KBM-7 (cell line): ENCODE data around the gene FGGY.

ENCODE experiments used
- DNase-seq: peaks from one replicate; pipeline ENCODE4 v3.0.0-alpha.2; 2015
- in situ Hi-C: fragments of 300-500 bp; cut with MboI; formaldehyde crosslinking; loops from 2 replicates; pipeline ENCODE4 v1.14.3; 2020; ENCODE audit warnings: low sequenced_read_pairs, low pct_unique_long_range_greater_than_20kb, mixed read lengths

FGGY gene

DNA sequence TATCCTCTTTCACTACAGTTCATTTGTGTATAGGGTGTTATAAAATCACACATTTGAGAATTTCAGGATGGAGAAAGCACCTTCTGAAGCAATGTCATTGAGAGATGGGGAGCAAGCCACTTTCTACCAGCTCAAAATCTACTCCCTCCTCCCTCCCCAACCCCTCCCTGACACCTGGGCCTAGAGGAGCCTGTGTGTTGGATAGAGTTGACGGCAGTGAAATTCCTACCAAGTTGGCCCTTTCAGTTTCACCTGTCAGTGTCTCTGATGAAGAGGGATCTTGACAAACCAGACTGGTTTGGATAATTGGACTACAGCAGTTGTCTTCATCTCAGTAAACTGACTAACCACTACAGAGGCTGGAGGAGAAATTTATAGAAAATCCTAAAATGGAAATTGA is 392.8 kb downstream of the FGGY start:
- DNase-seq = no peak
- in situ Hi-C loops = no loop called here

DNA sequence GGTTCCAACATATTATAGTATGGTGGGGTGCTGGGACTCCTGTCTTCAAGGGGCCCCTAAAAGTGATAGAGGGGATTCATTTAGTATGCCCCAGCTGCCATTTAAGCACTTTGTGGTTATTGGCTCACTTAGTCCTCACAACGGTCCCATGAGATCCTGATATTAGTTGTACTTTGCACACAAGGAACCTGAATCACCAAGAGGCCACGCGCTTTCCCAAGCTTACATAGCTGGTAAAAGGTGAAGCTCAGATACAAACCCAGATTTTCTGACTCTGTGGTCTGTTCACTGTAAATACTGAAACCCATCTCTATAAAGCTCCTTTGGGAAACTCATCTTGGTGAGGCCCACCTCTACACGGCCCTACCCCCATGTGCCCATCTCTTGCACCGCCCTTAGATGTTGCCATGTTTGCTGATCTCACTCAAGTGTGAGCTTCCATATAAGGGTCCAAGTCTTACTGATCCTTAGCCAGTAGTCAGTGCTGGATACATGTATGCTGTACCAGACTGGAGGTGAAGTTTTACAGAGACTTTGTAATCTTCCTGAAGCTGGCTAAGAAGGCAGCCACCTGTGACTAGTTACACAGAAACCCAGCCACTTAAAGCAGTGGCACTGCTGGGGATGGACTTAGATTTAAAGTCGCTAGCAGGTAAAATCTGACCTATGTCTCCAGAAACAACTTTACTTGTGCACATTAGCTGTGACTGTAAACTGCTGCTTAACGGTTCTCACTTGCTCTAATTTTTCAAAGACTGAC is 393.5 kb downstream of the FGGY start:
- no peak for DNase-seq

DNA sequence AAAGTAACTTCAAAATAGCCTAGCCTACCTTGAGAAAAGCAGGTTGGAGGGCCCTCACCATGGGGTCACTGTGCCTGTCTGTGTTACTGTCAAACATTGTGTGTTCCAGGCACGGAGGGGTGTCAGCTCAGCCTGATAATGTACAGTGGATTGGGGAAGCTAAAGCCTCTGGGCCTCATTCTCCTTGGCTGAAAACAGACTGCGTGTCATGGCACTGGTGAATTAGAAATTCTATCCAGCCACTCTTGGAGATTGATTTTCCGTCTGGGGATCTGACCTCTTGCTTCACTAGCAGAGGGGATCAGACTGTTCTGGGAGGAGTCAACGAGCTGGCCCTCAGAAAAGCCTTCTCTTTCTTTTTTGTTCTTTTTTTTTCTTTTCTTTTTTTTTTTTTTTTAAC is 394.4 kb downstream of the FGGY start:
- in situ Hi-C loops = no loop called here
- DNase-seq = no peak

More for the DNA sequence above, 393.5 kb downstream of the FGGY start:
- in situ Hi-C loops = no loop called here

DNA sequence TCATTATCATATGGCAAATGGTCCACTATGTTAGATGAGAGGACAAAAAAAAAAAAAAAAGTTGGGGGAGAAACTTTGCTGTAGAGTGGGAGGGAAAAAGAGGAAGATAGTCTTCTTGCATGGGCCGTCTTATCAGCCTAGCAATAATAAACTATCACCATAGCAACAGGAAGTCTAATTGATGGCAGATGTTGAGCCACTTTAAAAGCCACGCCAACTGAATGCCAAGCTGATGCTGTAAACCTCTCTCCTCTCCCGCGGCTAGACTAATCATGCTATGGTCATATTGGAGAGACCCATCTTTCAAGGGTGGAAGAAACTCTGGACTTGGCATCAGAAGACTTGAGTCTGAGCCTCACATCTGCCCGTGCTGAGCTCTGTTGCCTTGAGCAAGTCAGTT is 395.7 kb downstream of the FGGY start:
- peak; percentile 87 for DNase-seq
- in situ Hi-C loops = no loop called here

DNA sequence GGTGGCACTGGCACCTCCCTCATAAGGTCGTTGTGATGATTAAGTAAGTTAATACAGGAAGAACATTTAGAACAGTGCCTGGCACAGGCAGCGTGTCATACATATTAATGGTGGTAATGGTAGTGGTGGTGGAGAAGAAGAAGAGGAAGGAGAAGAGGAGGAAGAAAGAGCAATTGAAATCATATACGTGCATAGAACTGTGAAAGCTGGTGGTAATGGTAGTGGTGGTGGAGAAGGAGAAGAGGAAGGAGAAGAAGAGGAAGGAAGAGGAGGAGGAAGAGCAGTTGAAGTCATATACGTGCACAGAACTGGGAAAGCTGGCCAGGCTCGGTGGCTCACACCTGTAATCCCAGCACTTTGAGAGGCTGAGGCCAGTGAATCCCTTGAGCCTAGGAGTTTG is 396.5 kb downstream of the FGGY start:
- in situ Hi-C loops = no loop called here
- peak; percentile 54 for DNase-seq

DNA sequence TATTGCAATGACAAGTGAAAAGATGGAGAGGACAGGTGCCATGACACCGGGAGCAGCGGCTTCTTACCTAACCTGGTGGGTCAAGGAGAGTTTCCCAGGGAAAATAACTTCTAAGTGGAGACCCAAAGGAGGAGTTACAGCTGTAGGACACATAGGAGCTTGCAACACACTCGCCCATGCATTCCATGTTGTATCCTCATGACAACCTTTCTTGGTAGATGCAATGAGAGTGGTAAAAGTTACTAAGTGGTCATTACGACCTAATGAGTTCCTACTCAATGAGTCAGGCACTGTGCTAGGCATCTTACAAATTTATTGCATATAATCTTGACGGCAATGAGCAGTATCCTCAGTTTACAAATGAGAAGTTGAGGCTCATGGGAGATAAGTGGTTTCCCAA is 398.4 kb downstream of the FGGY start:
- no peak for DNase-seq
- in situ Hi-C loops = no loop called here

DNA sequence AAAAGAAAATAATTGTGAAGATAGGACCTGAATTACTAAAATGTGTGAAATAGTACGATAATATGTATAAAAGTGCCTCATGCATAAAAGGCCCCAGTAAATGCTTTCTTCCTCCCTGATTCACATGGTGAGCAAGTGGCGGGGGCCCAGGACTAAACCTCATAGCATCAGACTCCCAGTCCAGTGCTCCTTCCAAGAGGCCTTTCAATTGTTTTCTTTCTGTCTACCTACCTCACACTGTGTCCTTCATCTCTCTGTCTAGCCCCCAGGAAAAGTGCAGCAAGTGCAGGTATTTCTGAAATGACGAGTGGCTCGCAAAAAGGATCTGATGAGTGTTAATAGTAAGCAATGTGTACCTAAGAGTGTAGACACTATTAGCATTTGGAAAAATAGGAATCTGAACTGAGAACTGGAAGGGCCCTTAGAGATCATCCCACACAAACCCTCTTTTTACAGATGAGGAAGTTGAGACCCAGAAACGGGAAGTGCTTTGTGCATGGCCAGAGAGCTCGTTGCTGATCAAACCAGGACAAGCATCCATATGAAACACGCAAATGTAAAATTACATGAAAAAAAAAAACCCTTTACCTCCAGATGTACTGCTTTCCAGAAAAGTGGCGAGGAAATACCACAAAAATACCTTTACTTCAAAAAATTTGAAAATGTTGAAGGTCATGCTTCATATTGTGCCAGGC is 399.7 kb downstream of the FGGY start:
- peak; percentile 89 for DNase-seq
- in situ Hi-C loops = no loop called here

DNA sequence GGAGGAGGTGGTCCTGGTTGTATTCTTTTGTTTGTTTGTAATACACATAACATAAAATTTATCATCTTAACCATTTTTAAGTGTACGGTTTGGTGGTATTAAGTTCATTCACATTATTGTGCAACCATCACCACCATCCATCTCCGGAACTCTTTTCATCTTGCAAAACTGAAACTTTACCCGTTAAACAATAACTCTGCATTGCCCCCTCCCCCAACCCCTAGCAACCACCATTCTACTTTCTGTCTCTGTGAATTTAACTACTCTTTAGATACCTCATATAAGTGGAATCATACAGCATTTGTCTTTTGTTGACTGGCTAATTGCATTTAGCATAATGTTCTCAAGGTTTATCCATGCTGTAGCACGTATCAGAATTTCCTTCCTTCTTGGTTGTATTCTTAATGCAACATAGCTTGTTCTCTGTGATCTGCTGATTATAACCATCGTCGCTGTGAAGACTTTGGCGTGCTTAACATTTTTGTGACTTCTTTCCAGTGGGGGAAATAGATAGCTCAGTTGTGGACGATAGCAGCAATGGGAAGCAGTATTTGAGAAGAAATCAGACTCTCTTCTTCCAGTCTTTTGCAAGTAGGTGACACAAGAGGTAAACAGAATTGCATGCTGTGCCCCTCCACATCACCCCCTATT is 400.4 kb downstream of the FGGY start:
- in situ Hi-C loops = no loop called here
- peak; percentile 75 for DNase-seq

DNA sequence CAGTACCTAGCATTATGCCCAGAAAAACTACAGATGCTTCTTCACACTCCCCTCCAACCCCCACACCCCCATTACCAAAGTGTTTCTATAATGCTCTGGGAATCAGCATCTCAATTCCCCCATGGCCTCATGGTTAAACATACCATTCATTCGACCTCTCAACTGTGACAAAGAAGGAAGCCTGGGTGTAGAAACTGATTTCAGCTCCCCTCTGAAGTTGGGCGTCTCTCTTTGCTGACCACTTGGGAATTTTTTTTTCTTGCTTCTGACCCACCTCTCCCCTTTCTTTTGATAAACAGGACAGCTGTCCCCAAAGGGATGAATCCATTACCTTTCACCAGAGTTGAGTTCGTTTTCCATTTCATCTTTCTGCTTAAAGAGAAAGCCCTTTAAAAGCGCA is 401.5 kb downstream of the FGGY start:
- in situ Hi-C loops = no loop called here
- DNase-seq = no peak

DNA sequence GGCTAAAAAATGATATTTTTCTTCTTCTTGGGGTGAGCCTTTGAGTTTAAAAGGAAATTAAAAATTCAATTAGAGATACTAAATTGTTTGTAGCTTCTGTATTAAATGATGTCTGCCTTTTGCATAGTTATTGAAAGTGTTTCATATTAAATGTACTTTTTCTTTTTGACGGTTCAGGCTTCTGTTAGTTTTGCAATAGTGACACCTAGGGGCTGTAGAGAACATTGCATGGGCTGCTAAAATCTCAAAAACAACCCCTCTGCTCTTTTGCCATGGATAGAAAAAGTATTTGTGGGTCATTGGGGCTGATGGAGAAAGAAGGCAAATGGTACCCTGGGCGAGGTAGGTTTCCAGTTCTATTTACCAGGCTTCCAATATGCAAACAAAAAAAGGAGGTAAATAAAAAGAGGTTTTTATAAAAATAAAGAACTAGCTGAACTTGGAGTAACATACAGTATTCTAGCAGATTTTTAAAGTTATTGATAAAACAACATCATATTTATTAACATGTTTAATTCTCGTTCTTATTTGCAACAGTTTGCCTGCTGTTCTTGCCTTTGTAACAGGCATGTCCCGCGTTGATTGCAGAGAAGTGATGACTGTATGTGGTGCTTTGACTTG is 402.4 kb downstream of the FGGY start:
- peak; percentile 67 for DNase-seq
- in situ Hi-C loops = no loop called here

DNA sequence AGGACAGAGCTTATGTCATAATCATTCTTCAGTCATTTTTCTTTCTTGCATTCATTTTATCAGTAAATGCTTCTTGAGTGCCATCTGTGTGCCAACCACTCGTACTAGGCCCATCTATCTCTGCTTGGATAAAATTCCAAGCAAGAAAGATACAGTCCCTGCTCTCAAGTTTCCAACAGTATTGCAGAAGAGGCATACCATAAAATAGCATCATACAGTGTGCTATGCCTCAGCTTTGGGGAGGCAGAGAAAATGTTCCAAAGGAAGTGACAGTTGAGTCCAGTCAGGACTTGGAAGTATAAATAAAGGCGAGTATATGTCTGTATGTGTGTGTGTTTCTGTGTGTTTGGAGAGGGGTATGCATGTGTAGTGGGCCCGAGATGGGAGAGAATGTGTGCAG is 404.5 kb downstream of the FGGY start:
- in situ Hi-C loops = loop anchor here (25.0 kb wide), 1 partner anchor 964 kb away; no protein-coding TSS in a partner anchor
- DNase-seq = no peak

DNA sequence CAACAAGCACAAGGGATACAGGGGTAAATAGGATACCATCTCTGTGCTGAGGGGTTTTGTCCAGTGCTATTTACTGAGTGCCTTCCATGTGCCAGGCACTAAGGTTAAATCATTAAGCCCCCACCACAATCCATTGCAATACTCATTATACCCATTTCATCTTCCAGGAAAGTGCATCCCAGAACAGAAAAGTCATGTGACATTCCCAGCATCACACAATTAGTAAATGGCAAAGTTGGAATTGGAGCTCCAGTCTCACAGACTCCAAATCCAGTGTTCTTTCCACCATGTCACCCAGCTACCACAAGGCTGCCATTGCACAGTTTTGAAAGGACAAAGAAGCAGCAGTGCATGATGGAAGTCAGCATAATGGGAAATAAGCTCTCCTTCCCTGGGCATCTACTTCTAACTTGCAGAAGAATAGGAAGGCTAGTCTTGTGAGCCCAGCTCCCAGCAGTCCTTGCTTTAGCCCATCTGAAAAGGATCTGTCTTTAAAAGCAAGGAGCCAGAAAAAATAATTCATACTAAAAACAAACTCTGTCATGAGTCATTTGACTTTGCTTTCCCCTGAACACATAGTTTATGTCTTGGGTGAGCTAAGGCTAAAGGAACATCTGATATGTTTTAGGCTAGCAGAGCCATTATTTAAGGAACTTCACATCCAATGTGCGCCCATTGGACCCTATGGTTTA is 406.5 kb downstream of the FGGY start:
- in situ Hi-C loops = loop anchor here (25.0 kb wide), 1 partner anchor 966 kb away; no protein-coding TSS in a partner anchor
- no peak for DNase-seq

DNA sequence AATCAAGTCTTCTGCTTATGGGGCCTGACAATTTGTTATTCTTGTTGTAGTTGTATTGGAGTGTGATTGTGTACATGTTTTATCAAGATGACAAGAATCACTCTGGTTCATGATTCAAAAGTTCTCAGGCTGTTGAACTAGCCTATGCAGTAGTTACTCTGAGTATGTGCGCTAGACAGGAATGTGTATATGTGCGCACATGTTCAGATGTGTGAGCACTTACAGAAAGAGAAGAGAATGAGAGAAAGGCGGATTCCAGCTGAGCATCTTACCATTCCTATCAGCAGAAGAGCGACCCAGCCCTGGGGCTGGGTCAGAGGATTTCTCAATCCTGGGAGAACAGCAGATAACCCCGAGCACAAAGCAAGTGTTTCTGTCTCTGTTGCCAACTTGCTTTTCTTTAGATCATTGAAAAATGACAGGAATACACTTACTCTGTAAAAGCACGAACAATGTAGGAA is 407.1 kb downstream of the FGGY start:
- in situ Hi-C loops = loop anchor here (25.0 kb wide), 1 partner anchor 967 kb away; no protein-coding TSS in a partner anchor

DNA sequence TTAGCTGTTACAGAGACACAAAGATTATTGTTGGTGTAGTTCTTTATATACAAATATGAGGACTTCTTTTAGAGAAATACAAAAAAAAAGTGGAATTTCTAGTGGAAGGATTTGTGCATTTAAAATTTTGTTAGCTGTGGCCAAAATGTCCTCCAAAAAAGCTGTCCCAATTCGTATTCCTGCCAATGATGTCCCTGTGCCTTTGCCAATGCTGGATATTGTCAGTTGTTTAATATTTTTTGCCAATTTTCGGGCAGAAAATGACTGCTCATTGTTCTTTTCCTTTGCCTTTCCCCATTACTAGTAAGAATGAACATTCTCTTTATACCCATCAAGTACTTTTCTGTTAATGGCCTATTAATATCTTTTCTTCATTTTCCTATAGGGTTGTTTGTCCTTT is 407.8 kb downstream of the FGGY start:
- in situ Hi-C loops = loop anchor here (25.0 kb wide), 1 partner anchor 967 kb away; no protein-coding TSS in a partner anchor
- DNase-seq = no peak

More for the DNA sequence above, 407.1 kb downstream of the FGGY start:
- no peak for DNase-seq

DNA sequence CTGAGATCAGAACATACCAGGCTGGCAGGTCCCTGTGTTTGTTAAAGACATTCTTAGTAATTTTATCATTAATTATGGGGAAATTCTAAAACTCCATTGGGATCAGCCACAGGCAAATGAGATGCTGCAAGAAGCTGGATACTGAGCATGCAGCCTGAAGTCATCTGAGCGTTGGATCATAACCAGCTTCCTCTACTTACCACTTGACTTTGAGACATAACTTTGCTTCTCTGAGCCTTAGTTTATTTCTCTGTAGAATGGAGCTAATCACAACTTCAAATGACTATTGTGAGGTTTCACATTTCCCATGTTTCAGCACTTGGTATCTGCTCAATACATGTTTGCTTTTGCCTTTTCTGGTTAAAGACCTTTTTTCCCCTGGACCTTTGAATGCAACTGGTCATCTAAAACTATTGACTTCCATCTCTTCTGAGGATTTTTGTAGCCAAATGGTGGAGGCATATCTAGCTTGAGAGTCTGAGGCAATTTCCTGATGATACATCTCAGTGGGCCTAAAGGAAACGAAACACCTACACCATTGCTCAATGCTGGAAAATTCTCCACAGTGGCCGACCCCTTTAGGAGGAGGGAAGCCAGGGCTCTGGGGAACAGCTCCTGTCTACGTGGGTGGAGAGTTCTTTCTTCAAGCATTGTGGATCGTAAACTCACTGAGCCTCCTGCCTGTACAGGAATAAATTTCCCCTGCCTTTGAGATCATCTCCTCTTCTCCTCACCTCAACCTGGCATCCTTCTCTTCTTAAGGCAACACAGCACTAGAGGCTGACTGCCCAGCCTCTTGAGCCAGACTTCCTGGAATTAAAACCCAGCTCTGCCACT is 408.8 kb downstream of the FGGY start:
- in situ Hi-C loops = loop anchor here (25.0 kb wide), 1 partner anchor 968 kb away; no protein-coding TSS in a partner anchor
- DNase-seq = no peak

DNA sequence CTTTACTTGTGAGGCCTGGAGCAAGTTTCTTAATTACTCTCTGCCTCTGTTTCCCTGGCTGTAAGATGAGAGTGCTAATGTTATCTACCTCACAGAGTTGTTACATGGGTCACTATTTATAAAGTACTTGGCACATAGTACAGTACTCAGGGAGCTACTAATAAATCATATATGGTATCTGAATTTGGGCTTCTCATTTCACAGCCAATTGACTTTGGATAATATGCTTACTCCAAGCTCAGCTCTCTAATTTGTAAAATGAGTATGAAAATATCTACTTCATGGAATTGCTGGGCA is 409.4 kb downstream of the FGGY start:
- DNase-seq = no peak
- in situ Hi-C loops = loop anchor here (25.0 kb wide), 1 partner anchor 969 kb away; no protein-coding TSS in a partner anchor

DNA sequence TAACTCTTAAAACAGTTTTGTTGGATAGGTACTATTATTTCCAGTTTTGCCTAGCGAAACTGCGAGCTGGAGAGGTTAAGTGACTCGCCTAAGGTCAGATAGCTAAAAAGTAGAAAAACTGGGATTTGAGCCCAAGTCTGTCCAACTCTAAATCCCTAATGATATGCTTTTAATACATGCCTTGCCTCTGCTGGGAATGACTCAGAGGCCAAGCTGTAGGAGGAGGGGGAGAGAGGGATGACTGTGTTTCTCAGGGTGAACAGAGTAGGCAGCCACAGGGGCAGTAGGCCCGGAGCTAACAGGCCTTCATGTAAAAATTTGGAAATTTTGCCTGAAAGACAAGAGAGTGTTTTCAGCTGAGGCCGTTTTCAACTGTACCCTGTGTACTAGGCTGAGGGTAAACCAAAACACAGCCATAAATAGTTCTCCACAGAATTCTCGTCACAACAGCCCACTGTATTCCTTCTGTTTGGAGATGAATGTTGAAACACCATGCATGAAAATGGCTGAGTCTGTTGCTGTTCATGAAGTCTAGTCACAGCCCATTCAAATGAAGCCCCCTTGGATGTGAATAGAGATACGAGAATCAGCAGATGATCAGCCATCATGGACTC is 410.4 kb downstream of the FGGY start:
- in situ Hi-C loops = loop anchor here (25.0 kb wide), 1 partner anchor 970 kb away; no protein-coding TSS in a partner anchor

DNA sequence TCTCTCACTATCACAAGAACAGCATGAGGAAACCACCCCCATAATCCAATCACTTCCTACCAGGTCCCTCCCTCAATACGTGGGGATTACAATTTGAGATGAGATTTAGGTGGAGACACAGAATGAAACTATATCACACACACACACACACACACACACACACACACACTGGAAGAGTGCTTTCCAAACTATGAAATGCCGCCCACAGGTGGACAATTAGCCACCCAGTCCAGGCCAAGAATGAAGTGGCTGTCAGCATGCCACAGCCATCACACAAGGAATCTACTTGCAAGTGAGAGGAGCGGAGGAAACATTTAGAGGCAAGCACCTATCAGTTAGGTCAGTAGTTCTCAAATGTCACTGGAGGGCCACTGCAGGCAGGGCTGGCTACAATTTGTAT is 412.4 kb downstream of the FGGY start:
- no peak for DNase-seq
- in situ Hi-C loops = loop anchor here (25.0 kb wide), 1 partner anchor 972 kb away; no protein-coding TSS in a partner anchor

More for the DNA sequence above, 410.4 kb downstream of the FGGY start:
- no peak for DNase-seq
